SK-N-SH (cell line): ENCODE results near the gene PDGFRA.

Source experiments
- CHD2 ChIP-seq: fragments of 150-350 bp; IDR thresholded peaks from 2 replicates; pipeline ENCODE4 v1.6.1; 2018; ENCODE audit warnings: low read length; ENCODE audit not compliant: partially characterized antibody
- CTCF ChIP-seq: fragments of 200-600 bp; sonication (generic); IDR thresholded peaks from 2 replicates; pipeline ENCODE4 v1.6.1; 2017; ENCODE audit warnings: antibody characterized with exemption, mild to moderate bottlenecking, moderate library complexity
- EZH2phosphoT487 ChIP-seq: fragments of 200-600 bp; sonication (generic); IDR thresholded peaks from 2 replicates; pipeline ENCODE4 v1.6.1; 2017; ENCODE audit warnings: low read depth, mixed run types, mild to moderate bottlenecking, antibody characterized with exemption, moderate library complexity, borderline replicate concordance
- GABPA ChIP-seq: IDR thresholded peaks from 2 replicates; pipeline ENCODE4 v1.4.0; 2012; ENCODE audit warnings: low read depth, mild to moderate bottlenecking
- GATA2 ChIP-seq: sonication (generic); formaldehyde crosslinking; IDR thresholded peaks from 2 replicates; pipeline ENCODE4 v1.5.0; 2020; ENCODE audit warnings: mild to moderate bottlenecking, missing genetic modification reagents
- REST ChIP-seq: IDR thresholded peaks from 2 replicates; pipeline ENCODE4 v1.6.1; 2012; ENCODE audit warnings: mild to moderate bottlenecking, low read depth, low read length, moderate library complexity

DNA sequence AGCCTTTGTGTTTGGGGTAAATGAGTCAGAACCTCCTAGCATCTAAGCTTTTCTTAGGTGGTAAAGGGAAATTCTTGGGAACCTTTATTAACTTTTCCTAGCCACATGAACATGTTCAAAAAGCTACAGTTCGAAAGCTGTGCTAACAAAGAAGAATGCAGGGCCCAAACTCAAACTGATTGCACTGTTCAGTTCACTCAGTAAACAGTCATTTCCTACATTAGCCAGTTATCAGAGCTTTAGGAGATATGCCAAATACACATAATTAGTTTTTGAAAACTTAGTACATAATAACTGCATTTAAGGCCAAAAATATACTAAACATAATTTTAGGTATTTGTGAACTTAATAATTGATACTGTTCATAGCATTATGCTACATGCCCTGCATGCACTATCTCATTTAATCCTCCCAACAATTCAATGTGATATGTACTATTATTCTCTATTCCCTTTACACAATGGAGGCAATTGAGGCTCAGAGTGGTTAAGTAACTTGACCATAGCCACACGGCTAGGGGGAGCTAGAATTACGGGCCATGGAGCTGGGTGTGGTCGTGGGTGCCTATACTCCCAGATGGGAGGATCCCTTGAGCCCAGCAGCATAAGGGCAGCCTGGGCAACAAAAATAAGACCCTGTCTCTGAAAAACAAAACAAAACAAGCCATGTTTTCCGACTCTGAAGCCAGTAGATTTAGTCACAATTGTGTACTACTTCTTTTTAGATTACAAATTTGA lies 43.9 kb upstream of the PDGFRA start:
- TF ChIP-seq CTCF (no peak), GATA2 (CRISPR knock-in tag) (no peak), EZH2phosphoT487 (no peak), REST (no peak), GABPA (no peak), CHD2 (no peak)
